HG03045 (cell line): ENCODE results near the gene ASB13.

Experiments used
- ATAC-seq: cut with Tn5 transposase; IDR thresholded peaks from one replicate; pipeline ENCODE4 v1.9.1; 2021; ENCODE audit warnings: mild to moderate bottlenecking, moderate library complexity; ENCODE audit not compliant: unreplicated experiment

ASB13 gene, protein sequence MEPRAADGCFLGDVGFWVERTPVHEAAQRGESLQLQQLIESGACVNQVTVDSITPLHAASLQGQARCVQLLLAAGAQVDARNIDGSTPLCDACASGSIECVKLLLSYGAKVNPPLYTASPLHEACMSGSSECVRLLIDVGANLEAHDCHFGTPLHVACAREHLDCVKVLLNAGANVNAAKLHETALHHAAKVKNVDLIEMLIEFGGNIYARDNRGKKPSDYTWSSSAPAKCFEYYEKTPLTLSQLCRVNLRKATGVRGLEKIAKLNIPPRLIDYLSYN

DNA sequence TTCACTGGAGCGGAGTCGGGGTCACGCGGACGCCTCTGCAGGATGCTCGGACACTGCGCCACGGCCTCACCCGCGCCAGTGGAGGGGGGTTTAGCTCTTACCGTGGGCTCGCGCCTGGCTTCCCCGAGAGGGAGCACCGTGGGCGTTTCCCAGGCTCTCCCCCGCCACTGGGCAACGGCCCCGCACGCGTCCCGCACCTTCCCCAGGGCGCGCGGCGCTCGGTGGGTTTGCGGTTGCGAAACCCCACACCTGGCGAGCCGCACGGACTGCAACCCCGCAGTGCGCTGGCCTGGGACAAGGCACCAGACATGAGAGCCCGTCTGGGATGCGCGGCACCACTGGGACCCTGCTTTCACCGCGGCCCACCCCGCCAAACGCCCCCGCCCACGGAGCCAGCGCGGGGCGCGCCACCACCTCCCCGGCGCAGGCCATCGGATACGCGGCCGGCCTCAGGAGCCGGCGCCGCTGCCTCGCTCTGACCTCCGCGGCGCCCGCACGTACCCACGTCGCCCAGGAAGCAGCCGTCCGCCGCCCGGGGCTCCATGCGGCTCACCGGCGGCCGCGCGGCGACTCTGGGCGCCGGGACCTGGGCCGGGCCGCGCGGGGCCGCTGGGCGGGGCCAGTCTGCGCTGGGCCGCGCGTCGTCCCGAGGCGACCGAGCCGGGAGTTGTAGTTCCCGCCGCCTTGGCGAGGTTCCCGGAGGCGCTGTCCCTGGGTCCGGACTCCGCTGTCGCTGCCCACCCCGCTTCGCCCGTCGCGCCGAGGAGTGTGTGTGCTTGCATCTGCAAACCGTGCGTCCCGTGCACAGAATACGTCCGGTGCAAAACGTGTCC is at the start of gene ASB13:
TSS of gene ASB13 (minus strand) at position 588 of the 833 bp plus-strand sequence. CDS start at position 544, 44 bp downstream.
- ATAC-seq = peak; percentile 60

DNA sequence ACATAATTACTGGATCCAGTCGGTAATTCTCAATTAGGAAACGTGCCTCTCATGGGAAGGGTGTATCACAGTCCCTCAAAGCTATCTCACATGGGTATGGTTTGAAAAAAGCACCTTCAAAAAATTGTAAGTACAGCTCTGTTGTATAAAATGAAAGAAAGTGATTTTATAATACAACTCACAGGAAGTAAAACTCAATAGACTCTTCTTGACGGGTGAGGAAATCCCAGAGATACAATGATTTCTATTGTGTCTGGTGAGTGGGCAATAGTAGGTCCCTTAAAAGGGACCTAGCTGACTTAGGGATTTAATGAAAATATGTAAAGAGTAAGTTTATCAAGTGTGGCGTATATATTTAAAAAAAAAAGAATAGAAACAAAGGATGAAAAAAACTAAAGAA is 45.2 kb upstream of the ASB13 start:
- no peak for ATAC-seq

DNA sequence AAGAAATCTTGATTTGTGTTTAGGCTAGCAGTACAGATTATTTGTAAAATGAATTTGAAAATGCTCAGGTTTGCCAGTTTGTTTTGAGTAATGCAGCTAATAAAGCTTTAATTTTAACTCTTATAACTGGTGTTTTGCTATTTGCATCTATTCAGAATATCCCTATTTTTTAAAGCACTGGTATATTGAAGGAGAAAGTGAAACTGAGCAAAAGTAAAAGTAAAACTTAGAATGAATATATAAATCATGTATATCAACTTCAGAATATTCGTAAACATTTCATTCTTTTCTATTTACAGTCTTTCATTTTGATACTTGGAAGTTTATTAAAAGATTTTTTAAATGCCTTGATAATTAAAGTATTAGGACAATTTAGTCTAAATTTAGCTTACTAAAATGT is 44.5 kb upstream of the ASB13 start:
- ATAC-seq = no peak

DNA sequence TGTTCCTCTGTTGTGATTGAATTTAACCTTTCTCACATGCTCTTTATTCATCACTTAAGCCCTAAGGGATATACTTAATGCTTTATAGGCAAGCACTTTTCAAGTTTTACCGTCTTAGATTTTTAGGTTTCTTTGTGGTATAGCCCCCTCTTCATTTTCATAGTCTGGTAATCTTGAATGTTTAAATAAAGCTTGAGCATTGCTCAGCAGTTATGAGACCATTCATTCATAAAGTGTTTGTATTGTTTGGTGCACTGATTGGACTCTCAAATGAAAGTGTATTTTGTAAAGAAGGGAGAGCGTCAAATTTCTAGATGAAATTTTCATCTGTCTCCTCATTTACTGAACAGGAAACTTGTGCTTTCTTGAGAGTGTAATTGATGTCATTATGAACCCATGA is 43.5 kb upstream of the ASB13 start:
- no peak for ATAC-seq

DNA sequence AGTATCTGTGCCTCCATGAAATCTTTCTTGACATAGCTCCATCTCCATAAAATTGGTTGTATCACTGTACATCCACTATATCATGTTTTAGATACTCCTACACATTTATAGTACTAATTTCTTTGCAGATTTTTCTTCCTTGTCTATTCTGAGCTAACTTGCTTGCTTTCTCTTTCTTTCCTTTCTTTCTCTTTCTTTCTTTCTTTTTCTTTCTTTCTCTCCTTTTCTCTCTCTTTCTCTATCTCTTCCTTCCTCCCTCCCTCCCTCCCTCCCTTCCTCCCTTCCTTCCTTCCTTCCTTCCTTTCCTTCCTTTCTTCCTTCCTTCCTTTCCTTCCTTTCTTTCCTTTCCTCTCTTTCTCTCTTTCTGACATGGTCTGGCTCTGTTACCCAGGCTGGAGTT is 42.0 kb upstream of the ASB13 start:
- ATAC-seq = no peak

DNA sequence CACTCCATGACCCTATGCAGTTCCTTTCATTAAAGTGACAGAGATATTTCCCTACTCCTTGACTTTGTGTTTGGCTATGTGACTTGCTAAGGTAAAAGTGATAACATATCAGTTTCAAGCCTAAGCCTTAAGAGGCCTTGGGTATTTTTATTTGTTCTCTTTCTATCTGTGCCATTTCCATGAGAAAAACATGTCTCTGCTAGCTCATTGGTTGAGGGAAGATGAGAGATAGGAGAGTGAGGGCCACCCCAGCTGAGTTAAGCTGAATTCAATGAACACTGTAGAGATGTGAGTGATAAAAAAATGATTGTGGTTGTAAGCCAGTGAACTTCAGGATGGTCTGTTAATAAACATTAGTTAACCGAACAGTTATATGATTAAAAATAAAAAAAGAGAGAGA is 31.7 kb upstream of the ASB13 start:
- no peak for ATAC-seq

DNA sequence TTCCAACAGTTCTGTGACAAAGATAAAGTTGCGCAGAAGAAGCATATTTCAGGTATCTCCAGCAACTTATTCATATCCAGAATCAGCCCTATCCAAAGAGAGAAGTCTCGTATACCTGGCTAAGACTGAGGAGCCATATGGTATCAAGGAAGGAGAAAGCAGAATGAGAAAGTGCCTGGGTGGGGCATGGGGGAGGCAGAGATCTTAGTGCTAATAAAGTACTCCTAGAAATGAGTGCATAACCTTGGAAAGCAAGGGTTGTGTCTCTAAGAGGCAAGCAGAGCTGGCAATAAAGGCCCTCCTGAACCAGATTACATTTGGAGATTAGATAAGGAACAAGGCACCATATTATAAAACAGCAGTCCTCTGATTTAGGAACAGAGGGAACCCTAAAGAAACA is 30.9 kb upstream of the ASB13 start:
- no peak for ATAC-seq

DNA sequence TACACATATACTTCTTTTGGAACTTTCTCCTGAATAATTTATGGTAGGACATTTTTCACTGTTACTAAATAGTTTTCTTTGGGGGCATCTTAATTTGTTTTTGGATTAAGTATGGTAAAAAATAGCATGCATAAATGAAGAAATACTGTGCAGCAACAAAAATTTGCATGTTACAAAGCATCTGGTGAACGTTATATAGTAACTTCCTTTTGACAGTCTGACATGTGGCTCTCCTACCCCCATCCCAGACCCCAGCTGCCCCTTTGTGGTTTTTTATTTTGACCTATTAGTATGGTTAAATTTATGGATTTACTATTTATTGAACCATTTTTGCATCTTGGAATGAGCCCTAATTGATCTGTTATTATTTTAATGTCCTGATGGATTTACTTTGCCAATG is 28.2 kb upstream of the ASB13 start:
- no peak for ATAC-seq

DNA sequence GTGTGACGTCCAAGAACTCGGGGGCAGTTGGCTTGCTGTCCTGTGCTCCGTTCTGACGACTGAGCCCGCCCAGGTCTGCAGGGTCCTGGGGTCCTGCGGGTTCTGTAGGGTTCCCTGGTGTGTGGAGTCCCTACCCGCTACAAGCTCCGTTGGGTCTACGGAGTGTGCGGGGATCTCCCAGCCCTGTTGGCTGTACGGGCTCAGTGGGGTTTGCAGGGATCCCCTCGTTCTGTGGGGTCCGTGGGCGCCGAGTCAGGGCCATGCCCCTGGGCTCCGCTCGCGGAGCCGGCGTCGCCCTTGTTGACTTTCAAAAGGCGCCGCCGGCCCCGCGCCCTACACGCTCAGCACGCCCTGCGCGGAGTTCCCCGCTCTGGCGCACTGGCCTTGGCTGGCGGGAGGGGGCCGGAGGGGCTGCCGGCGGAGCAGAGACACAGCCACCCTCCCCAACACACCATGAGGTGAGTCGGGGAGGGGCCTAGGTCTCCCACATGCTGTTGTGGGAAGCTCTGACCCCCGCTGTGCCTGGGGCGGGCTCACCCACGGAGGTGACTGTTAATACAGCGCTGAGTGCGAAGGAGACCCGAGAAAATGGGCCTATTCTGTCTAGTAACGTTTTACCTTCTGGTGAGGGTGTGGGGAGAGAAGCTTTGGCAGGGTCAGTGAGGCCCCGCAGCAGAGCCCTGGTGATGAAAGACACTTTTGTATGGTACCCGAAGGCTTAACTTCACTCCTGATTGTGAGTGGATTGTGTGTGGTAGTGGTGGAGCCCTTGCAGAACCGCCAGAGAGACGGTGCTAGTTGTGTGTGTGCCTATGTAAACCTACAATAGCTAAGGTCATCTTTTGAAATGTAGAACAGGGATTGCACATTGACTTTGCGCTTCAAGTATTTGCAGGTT is 26.3 kb upstream of the ASB13 start:
- peak; percentile 83 for ATAC-seq

DNA sequence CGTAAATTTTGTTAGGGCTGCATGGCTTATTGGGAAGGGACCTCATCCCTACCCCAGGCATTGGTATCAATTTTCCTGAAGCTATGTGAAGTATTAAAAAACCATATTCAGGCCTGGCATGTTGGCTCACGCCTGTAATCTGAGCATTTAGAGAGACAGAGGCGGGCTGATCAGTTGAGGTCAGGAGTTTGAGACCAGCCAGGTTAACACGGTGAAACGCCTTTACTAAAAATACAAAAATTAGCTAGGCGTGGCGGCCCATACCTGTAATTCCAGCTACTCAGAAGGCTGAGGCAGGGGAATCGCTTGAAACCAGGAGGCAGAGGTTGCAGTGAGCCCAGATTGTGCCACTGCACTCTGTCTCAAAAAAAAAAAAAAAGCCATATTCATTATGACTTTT is 25.4 kb upstream of the ASB13 start:
- ATAC-seq = no peak

DNA sequence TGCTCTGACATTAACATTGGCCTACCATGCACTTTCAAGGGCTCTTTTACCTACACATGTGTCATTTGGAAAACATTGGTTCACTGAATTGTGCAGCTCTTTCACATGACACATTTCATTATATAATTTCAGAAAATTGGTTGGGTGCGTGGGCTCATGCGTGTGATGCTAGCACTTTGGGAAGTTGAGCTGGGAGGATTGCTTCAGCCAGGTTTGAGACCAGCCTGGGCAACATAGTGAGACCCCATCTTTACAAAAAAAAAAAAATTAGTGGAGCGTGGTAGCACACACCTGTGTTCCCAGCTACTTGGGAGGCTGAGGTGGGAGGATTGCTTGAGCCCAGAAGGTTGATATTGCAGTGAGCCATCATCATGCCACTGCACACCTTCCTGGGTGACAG is 22.2 kb upstream of the ASB13 start:
- no peak for ATAC-seq

DNA sequence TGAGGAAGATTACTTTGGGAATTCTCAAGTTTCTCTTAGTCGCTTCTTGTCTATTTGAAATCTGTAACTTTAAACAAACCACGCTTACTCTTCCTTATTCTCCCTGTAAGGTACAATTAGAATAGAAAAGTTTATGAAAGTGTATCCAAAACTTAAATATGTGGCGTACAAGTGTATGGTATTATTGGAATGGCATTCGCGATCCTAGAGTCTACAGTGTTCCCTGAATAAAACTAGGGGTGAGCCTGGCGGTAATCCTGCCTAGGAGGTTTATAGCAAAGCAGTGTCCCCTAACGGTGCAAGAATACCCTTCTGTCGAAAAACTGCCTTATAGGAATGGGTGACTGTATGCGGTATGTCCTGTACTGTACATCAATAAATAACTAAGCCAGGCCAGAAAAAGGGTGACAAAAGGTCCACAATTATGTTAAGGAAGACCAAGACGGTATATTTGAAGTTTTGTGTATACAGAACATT is 19.4 kb upstream of the ASB13 start:
- no peak for ATAC-seq

DNA sequence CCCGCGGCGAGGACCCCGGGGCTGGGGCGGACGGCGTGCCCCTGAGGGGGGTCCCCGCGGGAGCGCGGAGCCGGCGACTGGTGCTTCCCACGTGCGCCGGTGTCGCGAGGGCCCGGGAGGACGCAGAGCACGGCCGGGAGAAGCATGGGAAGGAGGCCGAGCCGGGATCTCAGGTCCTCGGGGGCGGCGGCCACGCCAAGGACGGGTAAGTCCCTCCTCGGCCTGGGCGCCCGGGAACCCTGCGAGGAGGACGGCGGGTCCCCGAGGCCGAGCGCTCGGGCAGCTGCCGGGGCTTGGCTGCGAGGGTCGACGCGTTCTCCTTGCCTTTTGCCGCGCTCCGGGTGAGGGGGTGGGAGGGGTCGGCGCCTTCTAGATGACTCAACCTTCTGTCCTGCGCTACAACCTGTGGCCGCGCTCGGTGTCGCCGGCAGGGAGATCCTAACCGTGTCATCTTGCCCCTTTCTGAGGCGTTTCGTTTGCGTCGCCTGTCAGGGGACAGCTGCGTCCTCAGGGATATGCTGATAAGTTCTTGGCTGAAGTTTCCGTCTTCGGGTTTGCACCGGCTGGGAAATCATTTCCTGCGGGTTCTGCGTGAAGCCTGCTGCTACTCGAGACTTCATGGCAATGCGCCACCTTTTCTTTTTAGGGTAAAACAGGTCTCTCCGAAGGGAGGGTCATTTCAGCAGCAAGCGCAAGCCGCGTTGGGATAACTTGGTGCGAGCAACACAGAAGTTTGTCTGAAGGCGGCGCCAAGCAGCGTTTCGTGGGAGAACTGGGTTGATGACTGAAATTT is 18.8 kb upstream of the ASB13 start:
- peak; percentile 47 for ATAC-seq

DNA sequence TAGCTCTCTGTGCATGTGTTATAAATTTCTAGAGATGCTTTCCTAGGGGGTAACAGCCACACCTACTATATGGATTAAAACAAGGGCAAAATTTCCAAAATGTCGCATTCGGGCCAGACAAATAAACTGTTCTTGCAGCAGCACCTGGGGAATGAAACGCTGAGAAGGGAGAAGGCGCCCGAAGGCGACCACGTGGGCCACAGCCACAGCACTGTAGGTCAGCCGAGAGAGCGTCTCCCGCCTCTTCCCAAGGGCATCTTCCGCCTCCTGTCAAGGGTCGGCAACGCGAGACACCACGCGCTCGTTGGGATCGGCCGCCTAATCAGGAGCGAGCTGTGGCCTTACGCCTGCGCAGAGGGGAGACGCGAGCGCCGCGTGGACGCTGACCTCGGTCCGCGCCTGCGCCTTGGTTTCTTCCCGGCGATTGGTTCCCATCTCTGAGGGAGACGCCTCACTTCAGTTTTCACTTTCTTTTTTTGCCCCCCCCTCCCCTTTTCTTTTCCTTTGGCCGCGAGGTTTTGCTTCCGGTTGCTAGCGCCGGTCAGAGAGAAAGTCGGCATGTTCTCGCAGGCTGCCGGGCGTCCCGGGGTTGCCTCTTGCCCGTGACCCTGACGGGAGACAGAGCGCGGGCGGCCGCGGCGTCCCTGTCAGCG is 18.0 kb upstream of the ASB13 start, which contains the start of gene TASOR2:
TSS of gene TASOR2 (plus strand) at position 521 of the 653 bp plus-strand sequence. CDS start 35,805 bp downstream, outside the sequence.
- ATAC-seq = peak; percentile 79

DNA sequence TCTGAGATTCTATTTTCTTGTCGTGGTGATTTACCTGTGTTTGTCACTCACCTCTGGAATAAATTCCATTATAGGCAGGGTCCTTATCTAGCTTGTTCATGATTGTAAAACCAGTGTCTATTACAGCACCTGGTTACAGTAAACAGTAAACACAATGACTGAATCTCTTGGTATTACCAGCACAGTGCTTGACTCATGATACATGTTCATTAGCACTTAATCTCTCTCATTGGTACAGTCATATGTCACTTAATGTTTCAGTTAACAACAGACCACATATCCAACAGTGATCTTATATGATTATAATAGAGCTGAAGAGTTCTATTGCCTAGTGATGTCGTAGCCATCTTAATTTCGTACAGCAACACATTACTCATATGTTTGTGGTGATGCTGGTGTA is 16.7 kb upstream of the ASB13 start:
- ATAC-seq = no peak

DNA sequence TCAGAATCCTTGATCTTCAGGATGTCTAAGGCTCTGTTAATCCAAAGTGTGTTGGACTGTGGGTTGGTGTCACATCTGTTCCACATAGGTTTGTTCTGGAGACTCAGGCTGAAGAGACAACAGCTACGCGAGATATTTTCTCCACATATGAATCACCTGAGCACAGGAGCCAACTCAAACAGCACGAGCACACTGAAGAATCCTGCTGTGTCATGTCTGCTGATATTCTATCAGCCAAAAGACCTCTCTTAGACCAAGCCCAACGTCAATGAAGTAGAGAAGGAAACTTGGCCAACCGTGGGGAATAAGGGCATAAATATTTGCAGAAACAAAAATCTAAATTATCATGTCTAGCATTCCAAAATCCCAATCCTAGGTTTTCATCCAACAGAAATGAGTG is 15.5 kb upstream of the ASB13 start:
- ATAC-seq = no peak

DNA sequence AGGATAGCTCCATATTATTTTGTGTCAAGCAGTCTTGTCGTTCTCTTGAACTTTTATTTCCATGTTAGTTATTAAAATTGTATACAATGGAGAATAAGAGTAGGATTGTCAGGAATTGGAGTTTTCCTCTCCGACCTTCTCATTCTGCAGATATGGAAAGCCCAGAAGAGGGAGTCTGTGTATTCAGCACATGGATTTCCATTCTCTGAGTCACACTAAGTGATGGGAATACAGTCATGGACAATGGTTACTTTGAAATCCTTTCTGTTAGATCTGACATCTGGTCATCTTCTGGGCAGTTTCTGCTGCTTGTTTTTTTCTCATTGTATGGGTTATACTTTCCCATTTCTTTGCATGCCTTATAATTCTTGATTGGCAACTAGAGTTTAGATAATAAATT is 13.2 kb upstream of the ASB13 start:
- ATAC-seq = no peak

DNA sequence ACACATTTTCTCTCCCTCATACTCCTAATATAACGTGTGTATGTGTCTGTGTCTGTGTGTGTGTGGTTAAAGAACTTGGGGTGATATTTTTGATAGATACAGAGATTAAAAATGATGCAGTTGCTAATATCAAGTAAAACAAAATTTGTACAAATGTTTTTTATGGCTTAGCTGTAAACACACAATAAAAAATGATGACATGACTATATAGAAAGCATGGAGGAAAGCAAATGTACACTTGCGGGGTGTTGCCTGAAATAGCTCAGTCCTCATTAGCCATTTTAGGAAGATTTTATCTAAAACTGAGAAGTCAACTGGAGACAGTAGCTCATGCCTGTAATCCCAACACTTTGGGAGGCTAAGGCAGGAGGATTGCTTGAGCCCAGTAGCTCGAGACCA is 12.6 kb upstream of the ASB13 start:
- ATAC-seq = no peak

DNA sequence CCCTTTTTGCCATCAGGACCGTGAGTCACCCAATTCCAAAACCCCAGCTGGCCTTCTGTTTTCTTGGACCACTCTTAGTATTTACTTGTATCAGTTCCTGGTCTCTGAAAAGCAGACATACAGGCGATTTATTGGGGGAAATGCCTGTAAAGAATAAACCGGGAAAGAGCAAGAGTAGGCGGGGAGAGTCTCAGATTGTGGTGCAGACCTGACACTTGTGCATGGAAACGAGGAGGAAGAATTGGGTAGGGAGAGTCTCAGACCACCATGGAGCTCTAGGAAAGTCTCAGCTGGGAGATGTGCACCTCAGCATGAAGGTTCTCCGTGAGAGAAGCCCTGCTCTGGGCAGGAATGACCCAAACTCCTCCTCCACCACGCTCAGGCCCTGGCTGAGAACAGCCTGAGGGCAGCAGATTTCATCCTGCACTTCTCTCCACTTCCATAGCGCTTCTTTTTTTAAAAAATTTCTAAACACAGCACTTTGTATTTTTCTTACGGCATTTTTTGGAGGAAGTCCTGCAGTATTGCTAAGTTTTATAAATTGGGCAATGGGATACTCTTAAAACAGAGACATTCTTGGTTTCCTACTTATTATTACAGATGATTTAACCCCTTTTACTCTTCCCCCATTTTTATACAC is 12.1 kb upstream of the ASB13 start:
- ATAC-seq = no peak
